Body of pancreas (tissue), 4 donors: ENCODE measurements around the gene RIPK3. TPM values are rescaled to one million over a fixed set of nuclear protein-coding genes. Genes with fewer than 3 reads are reported as not detected.

Experiments used
- ATAC-seq: fragments of 150-250 bp; one replicate; pipeline ENCODE4 v1.9.1; 2016
- DNase-seq, 4 donors: peaks; one replicate each; pipeline ENCODE4 v3.0.0-alpha.2; 2019
- H3K27ac ChIP-seq, 4 donors: fragments of 200-600 bp; sonication (generic); 1 replicate in 3 of 4; 2 replicates in 1 of 4; pipeline versions ENCODE4 v1.5.1 to v1.6.1; 2016 to 2019; ENCODE audit warnings: mild to moderate bottlenecking in 1 of 4, mixed read lengths in 1 of 4, moderate library complexity in 1 of 4
- H3K27me3 ChIP-seq, 2 donors: fragments of 200-600 bp; sonication (generic); one replicate each; pipeline ENCODE4 v1.6.0; 2016; ENCODE audit warnings: mild to moderate bottlenecking in 1 of 2
- H3K36me3 ChIP-seq, 2 donors: fragments of 200-600 bp; sonication (generic); replicated peaks in 1 of 2; 2 replicates each; pipeline ENCODE4 v1.5.1; 2016; ENCODE audit warnings: low read depth in 2 of 2; ENCODE audit not compliant: insufficient read depth in 1 of 2
- H3K4me1 ChIP-seq: fragments of 200-600 bp; sonication (generic); one replicate; pipeline ENCODE4 v1.6.0; 2016
- H3K4me3 ChIP-seq, 2 donors: fragments of 200-600 bp; sonication (generic); 1 replicate in 1 of 2; 2 replicates in 1 of 2; pipeline ENCODE4 v1.5.1; 2016 to 2019
- H3K9me3 ChIP-seq, 3 donors: fragments of 200-600 bp; sonication (generic); 1 replicate in 2 of 3; 2 replicates in 1 of 3; pipeline ENCODE4 v1.5.1; 2016
- POLR2A ChIP-seq, 3 donors: fragments of 450-650 bp; IDR thresholded peaks; one replicate each; pipeline ENCODE4 v1.6.1; 2016; ENCODE audit warnings: antibody characterized with exemption in 3 of 3, mild to moderate bottlenecking in 2 of 3
- WGBS, 2 donors: methylation state at CpG; one replicate each; pipeline ENCODE4 v1.1.5; 2017; 5-methylcytosine and 5-hydroxymethylcytosine counted together
- intact Hi-C: fragments of 100-400 bp; cut with DNase I; formaldehyde crosslinking; loops from one replicate; pipeline ENCODE4 v1.15.1; 2023
- total RNA-seq, 2 donors: library from RNA; depleted of rRNA; stranded (reverse); fragments of >200 nt; gene quantifications; one replicate each; pipeline ENCODE4 v1.1.0, GENCODE V29; 2016
- TF ChIP-seq, protein P1 (sequence below), 7 experiments: fragments of 450-650 bp in 4 of 7; fragments of 200-600 bp in 3 of 7; sonication (generic) in 3 of 7; IDR thresholded peaks; one replicate each; pipeline ENCODE4 v1.5.1; 2016 to 2019; ENCODE audit warnings: antibody characterized with exemption in 7 of 7

The RIPK3 gene
- total RNA-seq, 2 donors from 2014 or later = 6.0 to 9.9 TPM

DNA sequence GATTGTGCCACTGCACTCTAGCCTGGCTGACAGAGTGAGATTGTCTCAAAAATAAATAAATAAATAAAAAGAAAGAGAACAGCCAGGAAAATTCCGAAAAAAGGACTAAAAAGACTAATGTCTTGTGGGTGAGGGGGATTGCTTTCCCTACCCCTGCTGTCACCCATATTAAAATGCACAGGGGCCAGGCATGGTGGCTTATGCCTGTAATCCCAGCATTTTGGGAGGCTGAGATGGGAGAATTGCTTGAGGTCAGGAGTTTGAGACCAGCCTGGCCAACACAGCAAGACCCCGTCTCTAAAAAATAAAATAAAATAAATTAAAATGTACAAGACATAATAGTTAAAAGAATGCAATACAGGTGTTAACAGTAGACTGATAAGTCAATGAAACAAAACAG is 46.3 kb downstream of the RIPK3 start:
- Histone ChIP-seq H3K4me1 (peaks cover 19% of the 10 kb centered on the region), H3K9me3 (no peaks in the 10 kb centered on the region), H3K27me3 (no peaks in the 10 kb centered on the region), H3K36me3 (peaks cover 0 to 6% of the 10 kb centered on the region in 2 donors), H3K4me3 (no peak overlapping the region), H3K27ac (no peak overlapping the region)
- intact Hi-C loops = no loop called here
- no peak for TF ChIP-seq POLR2A (IDR thresholded peaks at IDR 0.05)
- TF ChIP-seq, protein P1, sequence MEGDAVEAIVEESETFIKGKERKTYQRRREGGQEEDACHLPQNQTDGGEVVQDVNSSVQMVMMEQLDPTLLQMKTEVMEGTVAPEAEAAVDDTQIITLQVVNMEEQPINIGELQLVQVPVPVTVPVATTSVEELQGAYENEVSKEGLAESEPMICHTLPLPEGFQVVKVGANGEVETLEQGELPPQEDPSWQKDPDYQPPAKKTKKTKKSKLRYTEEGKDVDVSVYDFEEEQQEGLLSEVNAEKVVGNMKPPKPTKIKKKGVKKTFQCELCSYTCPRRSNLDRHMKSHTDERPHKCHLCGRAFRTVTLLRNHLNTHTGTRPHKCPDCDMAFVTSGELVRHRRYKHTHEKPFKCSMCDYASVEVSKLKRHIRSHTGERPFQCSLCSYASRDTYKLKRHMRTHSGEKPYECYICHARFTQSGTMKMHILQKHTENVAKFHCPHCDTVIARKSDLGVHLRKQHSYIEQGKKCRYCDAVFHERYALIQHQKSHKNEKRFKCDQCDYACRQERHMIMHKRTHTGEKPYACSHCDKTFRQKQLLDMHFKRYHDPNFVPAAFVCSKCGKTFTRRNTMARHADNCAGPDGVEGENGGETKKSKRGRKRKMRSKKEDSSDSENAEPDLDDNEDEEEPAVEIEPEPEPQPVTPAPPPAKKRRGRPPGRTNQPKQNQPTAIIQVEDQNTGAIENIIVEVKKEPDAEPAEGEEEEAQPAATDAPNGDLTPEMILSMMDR (IDR thresholded peaks at IDR 0.05) = no peak
- WGBS, 2 donors = 83 to 93% methylated on average over 2 of the region's 2 CpGs
- DNase-seq (no peak), ATAC-seq (no peak)

DNA sequence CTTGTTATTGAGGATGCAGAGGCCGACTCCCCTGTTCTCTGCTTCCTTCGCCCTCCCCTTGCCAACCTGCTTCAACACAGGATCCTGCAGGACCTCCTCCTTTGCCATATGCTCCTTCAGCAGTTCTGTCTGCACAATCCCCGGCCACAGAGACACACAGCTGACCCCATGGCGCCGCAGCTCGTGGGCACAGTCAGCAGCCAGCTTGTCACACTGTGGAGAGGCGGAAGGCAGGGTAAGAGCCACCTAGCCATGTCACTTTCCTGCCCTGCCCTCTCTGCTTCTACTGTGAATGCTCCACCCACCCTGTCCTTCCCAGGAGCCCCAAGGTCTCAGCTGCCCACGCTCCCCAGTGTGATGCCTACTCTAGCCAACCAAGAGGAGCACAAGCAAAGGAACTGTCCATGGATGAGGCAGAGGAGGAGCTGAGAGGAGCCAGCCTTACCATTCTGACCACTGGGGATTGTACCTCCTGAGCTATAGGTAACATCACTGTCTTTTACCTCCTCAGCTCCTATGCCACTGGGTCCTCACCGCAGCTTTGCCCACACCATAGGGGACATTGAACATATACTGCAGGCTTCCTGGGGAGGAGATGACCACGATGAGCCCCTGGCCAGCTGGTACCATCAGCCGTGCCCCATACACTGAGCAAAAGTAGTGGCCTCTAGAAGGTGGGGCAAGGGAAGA is 47.5 kb downstream of the RIPK3 start:
- no peak for ATAC-seq
- intact Hi-C loops = no loop called here
- no peak overlapping the region for H3K27ac ChIP-seq
- TF ChIP-seq, protein P1 (IDR thresholded peaks at IDR 0.05) = no peak
- TF ChIP-seq POLR2A (IDR thresholded peaks at IDR 0.05) = no peak
- DNase-seq = no peak
- peaks cover 0 to 6% of the 10 kb centered on the region in 2 donors for H3K36me3 ChIP-seq
- 88 to 90% methylated on average over 11 of the region's 11 CpGs for WGBS, 2 donors
- H3K9me3 ChIP-seq = no peaks in the 10 kb centered on the region
- H3K4me1 ChIP-seq = peaks cover 7% of the 10 kb centered on the region
- no peak overlapping the region for H3K4me3 ChIP-seq
- no peaks in the 10 kb centered on the region for H3K27me3 ChIP-seq

DNA sequence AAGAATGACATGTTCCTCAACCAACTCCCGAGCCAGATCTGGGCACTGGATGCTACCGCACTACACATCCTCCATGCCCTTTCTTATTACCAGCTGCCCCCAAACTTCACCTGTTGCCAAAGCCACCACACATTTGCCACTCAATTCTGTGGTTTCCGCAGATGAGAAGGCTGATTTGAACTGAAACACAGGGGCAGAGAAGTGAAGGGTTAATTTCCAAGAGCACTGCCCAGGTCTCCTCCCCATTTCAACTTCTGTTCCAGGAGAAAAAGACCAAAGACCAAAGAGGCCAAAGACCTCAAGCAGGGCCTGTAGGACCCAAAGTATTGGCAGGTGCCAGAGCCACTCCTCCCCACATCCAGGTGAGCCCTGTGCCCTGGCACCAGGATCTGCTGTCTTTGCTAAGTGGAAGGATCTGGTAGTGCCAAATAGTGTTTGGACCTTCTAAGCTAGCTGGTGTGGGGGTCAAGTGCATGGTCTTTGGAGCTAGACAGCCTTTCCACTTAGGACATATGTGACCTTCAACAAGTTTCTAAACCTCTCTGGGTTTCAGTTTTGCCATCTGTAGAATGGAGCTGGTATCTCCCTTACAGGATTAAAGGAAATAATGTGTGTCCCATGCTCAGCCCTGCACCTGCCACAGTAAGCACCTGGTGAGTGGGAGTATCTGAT is 48.2 kb downstream of the RIPK3 start:
- Histone ChIP-seq H3K9me3 (no peaks in the 10 kb centered on the region), H3K36me3 (peaks cover 0 to 6% of the 10 kb centered on the region in 2 donors), H3K4me1 (no peaks in the 10 kb centered on the region), H3K27me3 (no peaks in the 10 kb centered on the region), H3K4me3 (no peak overlapping the region), H3K27ac (no peak overlapping the region)
- 80 to 97% methylated on average over 3 of the region's 3 CpGs for WGBS, 2 donors
- ATAC-seq (no peak), DNase-seq (no peak)
- intact Hi-C loops = no loop called here
- no peak for TF ChIP-seq POLR2A (IDR thresholded peaks at IDR 0.05)
- TF ChIP-seq, protein P1 (IDR thresholded peaks at IDR 0.05) = no peak

DNA sequence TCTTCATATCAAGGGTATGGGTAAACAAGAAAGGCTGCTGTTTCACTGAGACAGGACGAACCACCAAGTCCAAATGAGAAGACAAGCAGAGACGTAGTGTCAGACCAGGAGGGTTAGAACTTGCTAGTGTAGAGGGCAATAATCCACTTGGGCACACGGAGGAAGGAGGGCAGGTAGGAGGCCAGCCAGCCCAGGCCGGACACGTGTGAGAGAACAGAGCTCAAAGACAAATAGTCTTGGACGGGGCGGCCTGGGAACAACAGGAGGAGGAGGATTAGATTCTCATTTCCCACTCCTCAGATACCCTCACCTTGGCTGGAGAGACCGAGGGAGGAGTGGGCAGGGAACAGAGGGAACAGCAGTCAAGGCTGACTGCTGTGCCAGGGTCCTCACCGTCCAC is 49.0 kb downstream of the RIPK3 start:
- TF ChIP-seq, protein P1 (IDR thresholded peaks at IDR 0.05) = no peak
- TF ChIP-seq POLR2A (IDR thresholded peaks at IDR 0.05) = no peak
- no peak for DNase-seq
- Histone ChIP-seq H3K36me3 (peaks cover 0 to 6% of the 10 kb centered on the region in 2 donors), H3K9me3 (no peaks in the 10 kb centered on the region), H3K27me3 (no peaks in the 10 kb centered on the region), H3K4me1 (no peaks in the 10 kb centered on the region), H3K27ac (no peak overlapping the region), H3K4me3 (no peak overlapping the region)
- 78 to 84% methylated on average over 8 to 9 of the region's 9 CpGs for WGBS, 2 donors
- ATAC-seq = no peak
- intact Hi-C loops = no loop called here
